HepG2 (cell line): ENCODE data around the gene KLHDC7A. TPM values are rescaled to one million over a fixed set of nuclear protein-coding genes. Genes with fewer than 3 reads are reported as not detected.

ENCODE experiments used
- ATAC-seq: fragments of 200-7000 bp; cut with Tn5 transposase; 3 replicates; pipeline ENCODE4 v1.9.1; 2020; ENCODE audit warnings: mild to moderate bottlenecking, moderate library complexity
- BruUV-seq: library from RNA; stranded (reverse); fragments of 400-500 nt; replicated peaks from 2 replicates; lab custom pipeline; 2021; lab: Mats Ljungman, UMichigan
- CTCF ChIA-PET: fragments of 300-600 bp; formaldehyde crosslinking; extraction: SDS; loops from one replicate; lab custom pipeline; 2021; ENCODE audit warnings: low total read pairs, inconsistent platforms, low intra/inter-chr PET ratio; lab: Yijun Ruan, JAX
- POLR2A ChIA-PET: fragments of 350-600 bp; sonication (Branson Sonifier 250); formaldehyde crosslinking; loops from one replicate; lab custom pipeline; 2020; ENCODE audit warnings: antibody characterized with exemption, inconsistent platforms; lab: Yijun Ruan, JAX
- DNase-seq: peaks from one replicate; pipeline ENCODE4 v3.0.0-alpha.2; 2015; ENCODE audit warnings: low spot score
- FAIRE-seq: peaks from 3 replicates; lab custom pipeline; 2011; peaks lifted over from hg19 to GRCh38; lab: Jason Lieb, UNC
- H2AFZ ChIP-seq: one replicate; pipeline ENCODE4 v1.6.1; 2011; ENCODE audit warnings: low read length, inconsistent platforms
- H3K27ac ChIP-seq: fragments of 300-600 bp; 3 replicates; pipeline ENCODE4 v1.8.0; 2011; ENCODE audit warnings: mixed run types, mild to moderate bottlenecking, mixed read lengths, low read length, inconsistent platforms; ENCODE audit not compliant: insufficient read depth; ENCODE audit errors: extremely low read length
- H3K27me3 ChIP-seq, 2 experiments: fragments of 200-600 bp in 1 of 2; 2 replicates in 1 of 2; 3 replicates in 1 of 2; pipeline versions ENCODE4 v1.6.0 to v1.8.0; 2011; ENCODE audit warnings: low read length in 2 of 2, mild to moderate bottlenecking in 2 of 2, moderate library complexity in 2 of 2, inconsistent platforms in 1 of 2; ENCODE audit not compliant: insufficient read depth in 2 of 2, control insufficient read depth in 1 of 2
- H3K36me3 ChIP-seq, 2 experiments: fragments of 200-600 bp in 1 of 2; replicated peaks in 1 of 2; 2 replicates in 1 of 2; 3 replicates in 1 of 2; pipeline versions ENCODE4 v1.5.1 to v1.8.0; 2011; ENCODE audit warnings: low read length in 2 of 2, inconsistent platforms in 1 of 2; ENCODE audit not compliant: insufficient read depth in 2 of 2, control insufficient read depth in 1 of 2
- H3K4me1 ChIP-seq: 2 replicates; pipeline ENCODE4 v1.5.1; 2012; ENCODE audit warnings: low read length, inconsistent platforms; ENCODE audit not compliant: insufficient read depth
- H3K4me2 ChIP-seq: 2 replicates; pipeline ENCODE4 v1.6.0; 2011; ENCODE audit warnings: low read depth, low read length, inconsistent platforms
- H3K4me3 ChIP-seq, 3 experiments: fragments of 200-600 bp in 1 of 3; sonication (generic), shearing (Covaris generic) in 1 of 3; replicated peaks in 1 of 3; 2 replicates each; pipeline ENCODE4 v1.5.1; 2011 to 2016; ENCODE audit warnings: low read length in 3 of 3, inconsistent platforms in 2 of 3, low read depth in 2 of 3, mild to moderate bottlenecking in 2 of 3, control low read depth in 1 of 3, mixed read lengths in 1 of 3; ENCODE audit not compliant: insufficient read depth in 1 of 3
- H3K79me2 ChIP-seq: one replicate; pipeline ENCODE4 v1.6.1; 2011; ENCODE audit warnings: low read length, inconsistent platforms; ENCODE audit not compliant: insufficient read depth
- H3K9ac ChIP-seq: 2 replicates; pipeline ENCODE4 v1.6.0; 2011; ENCODE audit warnings: mild to moderate bottlenecking, low read depth, low read length, inconsistent platforms; ENCODE audit not compliant: insufficient read depth
- H3K9me3 ChIP-seq: 2 replicates; pipeline ENCODE4 v1.5.1; 2012; ENCODE audit warnings: mild to moderate bottlenecking, low read length
- H4K20me1 ChIP-seq: 2 replicates; pipeline ENCODE4 v1.6.0; 2011; ENCODE audit warnings: inconsistent platforms, mild to moderate bottlenecking, low read length, moderate library complexity; ENCODE audit not compliant: insufficient read depth
- WGBS: methylation state at CpG from one replicate; pipeline ENCODE4 v1.1.6; 2017; ENCODE audit warnings: low lambda C conversion rate; 5-methylcytosine and 5-hydroxymethylcytosine counted together
- in situ Hi-C: cut with HindIII; loops from 2 replicates; pipeline ENCODE4 v1.10.0; 2017; ENCODE audit warnings: low pct_unique_long_range_greater_than_20kb; ENCODE audit not compliant: extremely low pct_ligation_motif_present
- intact Hi-C: fragments of 100-400 bp; cut with micrococcal nuclease; formaldehyde crosslinking; loops from one replicate; pipeline ENCODE4 v1.10.0; 2022; ENCODE audit not compliant: unreplicated experiment
- polyA plus RNA-seq, 8 experiments: library from polyadenylated mRNA; depleted of rRNA in 3 of 8; stranded (reverse) in 7 of 8; unstranded in 1 of 8; fragments of >200 nt; fragmentation: Illumina TruSeq in 4 of 8; extraction: Trizol in 4 of 8; gene quantifications; 2 replicates each; pipeline versions ENCODE4 v1.2.1 to v1.2.3, GENCODE V29; 2011 to 2016; ENCODE audit warnings: low read depth in 4 of 8, missing spikeins in 1 of 8, mixed read lengths in 1 of 8; ENCODE audit not compliant: insufficient read depth in 1 of 8
- small RNA-seq, 3 experiments: library from RNA; depleted of rRNA; stranded (forward); fragments of <200 nt; gene quantifications; one replicate each; pipeline ENCODE3, GENCODE V24; 2012; ENCODE audit warnings: low read depth in 2 of 3, low replicate concordance in 1 of 3; ENCODE audit not compliant: insufficient read length in 3 of 3, insufficient read depth in 2 of 3
- total RNA-seq, 5 experiments: library from RNA; depleted of rRNA; stranded (reverse); fragments of >200 nt; fragmentation: Illumina TruSeq; extraction: Trizol; gene quantifications; 2 replicates each; pipeline ENCODE4 v1.2.3, GENCODE V29; 2016; ENCODE audit warnings: low read depth in 1 of 5
- TF ChIP-seq, protein P1 (sequence below): sonication (generic); formaldehyde crosslinking; IDR thresholded peaks from 2 replicates; pipeline ENCODE4 v1.5.0; 2020; ENCODE audit warnings: missing genetic modification reagents, mild to moderate bottlenecking, borderline replicate concordance

The KLHDC7A gene
- total and polyA plus RNA-seq, 2 of the 13 experiments (the other 11 are each of a cell fraction or from before 2014, with no cell fraction given), result 0.15 to 1.8 TPM

DNA sequence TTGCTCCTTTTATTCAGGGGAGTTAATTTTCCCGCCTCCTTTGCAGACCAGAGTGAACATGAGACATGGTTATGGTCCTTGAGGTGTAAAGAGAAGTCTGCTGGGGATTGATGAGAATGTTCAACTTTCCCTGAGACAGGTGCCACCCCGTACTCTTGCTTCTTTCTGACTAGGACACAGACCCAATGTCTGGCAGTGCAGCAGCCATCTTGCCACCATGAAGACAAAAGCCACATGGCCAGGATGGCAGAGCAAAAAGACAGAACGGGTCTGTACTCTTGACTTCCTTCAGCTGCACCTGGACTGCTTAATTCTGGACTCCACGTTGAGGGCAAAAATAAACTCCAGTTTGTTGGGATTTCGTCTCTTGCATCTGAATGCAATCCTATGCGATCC is 54.1 kb downstream of the KLHDC7A start:
- POLR2A ChIA-PET, result no interaction called here
- in situ Hi-C loops (no loop called here), intact Hi-C loops (loop anchor here (5.0 kb wide), 1 partner anchor 238 kb away; no protein-coding TSS in a partner anchor)
- no peak for FAIRE-seq
- Histone ChIP-seq H3K79me2 (no peaks in the 10 kb centered on the region), H3K9me3 (no peaks in the 10 kb centered on the region), H3K36me3 (no peaks in the 10 kb centered on the region), H3K27me3 (peaks cover 4 to 31% of the 10 kb centered on the region in 2 experiments; a peak in 3 of 5 replicates), H3K4me2 (no peak overlapping the region), H2AFZ (no peak overlapping the region), H3K4me1 (no peaks in the 10 kb centered on the region), H3K9ac (no peak overlapping the region), H4K20me1 (0 out of 2 replicates have a peak, but pooled peaks cover 8% of the 10 kb centered on the region), H3K27ac (no peak overlapping the region), H3K4me3 (no peak overlapping the region)
- DNase-seq, result no peak
- TF ChIP-seq, protein P1, sequence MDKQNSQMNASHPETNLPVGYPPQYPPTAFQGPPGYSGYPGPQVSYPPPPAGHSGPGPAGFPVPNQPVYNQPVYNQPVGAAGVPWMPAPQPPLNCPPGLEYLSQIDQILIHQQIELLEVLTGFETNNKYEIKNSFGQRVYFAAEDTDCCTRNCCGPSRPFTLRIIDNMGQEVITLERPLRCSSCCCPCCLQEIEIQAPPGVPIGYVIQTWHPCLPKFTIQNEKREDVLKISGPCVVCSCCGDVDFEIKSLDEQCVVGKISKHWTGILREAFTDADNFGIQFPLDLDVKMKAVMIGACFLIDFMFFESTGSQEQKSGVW (CRISPR knock-in tag), result no peak
- no TSS peak for BruUV-seq
- CTCF ChIA-PET, result no interaction called here
- ATAC-seq, result no peak
- 18% methylated on average over 6 of the region's 6 CpGs for WGBS

Small RNA genes within 50 kb of the gene (small RNA-seq; reads per million reads assigned to genes)
- gene DYNLL1P3, result 0 reads per million in 3 experiments

Other genes with a start within 250 kb of the KLHDC7A start
- gene PAX7, start 149.9 kb downstream of the KLHDC7A start, total RNA-seq (2016; rRNA removed; fragmentation: Illumina TruSeq; extraction: Trizol), result not detected in 2 replicates
- gene PAX7, start 149.9 kb downstream of the KLHDC7A start, polyA plus RNA-seq (2011; rRNA removed), result not detected in 2 replicates